ENCODE measurements around the gene ARHGAP40.

Gene ARHGAP40

GRCh38 chr20:38650010-38650409 lies 48.4 kb downstream of the ARHGAP40 start:
- DNase-seq (ENCODE audit: low read depth, low spot score) = no peak

- no peak for DNase-seq (ENCODE audit: low read depth, low spot score)
These were observed 49.5 kb downstream of the ARHGAP40 start for GRCh38 chr20:38651154-38651553.

GRCh38 chr20:38651562-38651961 lies 50.0 kb downstream of the ARHGAP40 start:
- no peak for DNase-seq (ENCODE audit: low read depth, low spot score)

GRCh38 chr20:38652995-38653394 lies 51.4 kb downstream of the ARHGAP40 start:
- no peak for DNase-seq (ENCODE audit: low read depth, low spot score)

- DNase-seq (ENCODE audit: low read depth, low spot score) = no peak
These were observed 55.8 kb downstream of the ARHGAP40 start for GRCh38 chr20:38657390-38657789.

- peak; percentile 30 for DNase-seq (ENCODE audit: low read depth, low spot score)
These were observed 57.4 kb downstream of the ARHGAP40 start for GRCh38 chr20:38658879-38659596.

- no peak for DNase-seq (ENCODE audit: low read depth, low spot score)
These were observed 57.9 kb downstream of the ARHGAP40 start for GRCh38 chr20:38659597-38659880.

- no peak for DNase-seq (ENCODE audit: low read depth, low spot score)
These were observed 58.8 kb downstream of the ARHGAP40 start for GRCh38 chr20:38660429-38660828.

GRCh38 chr20:38663660-38664059 lies 62.1 kb downstream of the ARHGAP40 start:
- no peak for DNase-seq (ENCODE audit: low read depth, low spot score)

- no peak for DNase-seq (ENCODE audit: low read depth, low spot score)
These were observed 62.7 kb downstream of the ARHGAP40 start for GRCh38 chr20:38664284-38664683.

- DNase-seq (ENCODE audit: low read depth, low spot score) = no peak
These were observed 63.5 kb downstream of the ARHGAP40 start for GRCh38 chr20:38665094-38665493.

GRCh38 chr20:38665506-38666285 lies 64.1 kb downstream of the ARHGAP40 start:
- DNase-seq (ENCODE audit: low read depth, low spot score) = no peak

- DNase-seq (ENCODE audit: low read depth, low spot score) = no peak
These were observed 65.9 kb downstream of the ARHGAP40 start for GRCh38 chr20:38667417-38667956.

GRCh38 chr20:38669688-38670087 lies 68.1 kb downstream of the ARHGAP40 start:
- DNase-seq (ENCODE audit: low read depth, low spot score) = no peak

GRCh38 chr20:38670786-38671185 lies 69.2 kb downstream of the ARHGAP40 start:
- DNase-seq (ENCODE audit: low read depth, low spot score) = no peak

GRCh38 chr20:38671186-38671585 lies 69.6 kb downstream of the ARHGAP40 start:
- DNase-seq (ENCODE audit: low read depth, low spot score) = no peak

GRCh38 chr20:38671701-38672292 lies 70.2 kb downstream of the ARHGAP40 start:
- DNase-seq (ENCODE audit: low read depth, low spot score) = no peak

GRCh38 chr20:38672504-38672903 lies 70.9 kb downstream of the ARHGAP40 start:
- DNase-seq (ENCODE audit: low read depth, low spot score) = no peak

- no peak for DNase-seq (ENCODE audit: low read depth, low spot score)
These were observed 71.7 kb downstream of the ARHGAP40 start for GRCh38 chr20:38673261-38673660.

GRCh38 chr20:38673725-38674091 lies 72.1 kb downstream of the ARHGAP40 start:
- DNase-seq (ENCODE audit: low read depth, low spot score) = peak; percentile 24

- peak; percentile 76 for DNase-seq (ENCODE audit: low read depth, low spot score)
These were observed 72.6 kb downstream of the ARHGAP40 start for GRCh38 chr20:38674092-38674764.

- DNase-seq (ENCODE audit: low read depth, low spot score) = no peak
These were observed 73.1 kb downstream of the ARHGAP40 start for GRCh38 chr20:38674765-38675133.

Data from astrocyte of the hippocampus (primary cell).